DMS153 (cell line): Measurements from ENCODE around the gene C1orf141.
A peak's percentile ranks its signal among the peaks of the same experiment; 100 is the strongest.
"Not testable (repeated sequence)": the region's sequence is repeated elsewhere in the genome, so short reads cannot be mapped to it uniquely, and the experiment has no call there.

Source experiments
- DNase-seq: peaks from one replicate; lab custom pipeline; 2025; lab: John Stamatoyannopoulos, UW

The C1orf141 gene

DNA sequence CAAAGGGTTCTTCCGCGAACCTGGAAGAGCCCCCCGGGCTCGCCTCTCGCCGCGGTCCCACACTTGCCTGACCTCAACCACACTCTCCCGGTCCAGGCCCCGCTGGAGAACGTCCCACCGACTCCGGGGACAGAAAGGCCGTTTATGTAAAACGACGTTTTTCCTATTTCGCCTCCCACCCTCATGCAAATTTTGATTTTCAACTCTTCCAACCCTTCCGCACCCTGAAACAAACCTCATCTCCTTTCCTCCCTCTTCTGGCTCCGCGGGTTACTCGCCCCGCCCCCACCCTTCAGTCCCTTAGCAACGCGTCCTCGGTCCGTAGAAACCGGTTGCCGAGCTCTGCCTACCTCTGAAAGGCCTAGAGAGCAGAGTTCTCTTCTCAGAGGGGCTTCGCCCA lies at the start of gene C1orf141:
Gene C1orf141 (minus strand): TSS at position 276 of the 400 bp plus-strand sequence. CDS start 7,730 bp downstream, outside the sequence.
- no peak for DNase-seq

DNA sequence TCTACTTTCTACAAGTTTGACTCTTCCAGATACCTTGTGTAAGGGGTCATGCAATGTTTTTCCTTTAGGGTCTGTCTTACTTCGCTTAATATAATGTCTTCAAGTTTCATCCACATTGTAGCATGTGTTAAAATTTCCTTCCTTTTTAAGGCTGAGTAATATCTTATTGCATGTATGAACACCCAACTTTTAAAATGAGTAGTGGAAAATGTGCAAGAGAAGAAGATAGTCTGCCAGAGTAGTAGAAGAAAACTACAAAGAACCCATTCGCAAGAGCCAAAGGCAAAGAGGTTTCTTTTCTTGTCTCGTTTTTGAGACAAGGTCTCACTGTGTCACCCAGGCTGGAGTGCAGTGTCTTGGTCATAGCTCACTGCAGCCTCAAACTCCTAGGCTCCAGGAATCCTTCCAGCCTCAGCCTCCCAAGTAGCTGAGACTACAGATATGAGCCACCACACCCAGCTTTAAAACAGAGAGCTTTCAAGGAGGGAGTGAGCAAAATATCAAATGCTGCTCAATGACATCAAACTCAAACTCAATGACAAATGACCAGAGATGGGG lies 40.8 kb upstream of the C1orf141 start:
- no peak for DNase-seq

DNA sequence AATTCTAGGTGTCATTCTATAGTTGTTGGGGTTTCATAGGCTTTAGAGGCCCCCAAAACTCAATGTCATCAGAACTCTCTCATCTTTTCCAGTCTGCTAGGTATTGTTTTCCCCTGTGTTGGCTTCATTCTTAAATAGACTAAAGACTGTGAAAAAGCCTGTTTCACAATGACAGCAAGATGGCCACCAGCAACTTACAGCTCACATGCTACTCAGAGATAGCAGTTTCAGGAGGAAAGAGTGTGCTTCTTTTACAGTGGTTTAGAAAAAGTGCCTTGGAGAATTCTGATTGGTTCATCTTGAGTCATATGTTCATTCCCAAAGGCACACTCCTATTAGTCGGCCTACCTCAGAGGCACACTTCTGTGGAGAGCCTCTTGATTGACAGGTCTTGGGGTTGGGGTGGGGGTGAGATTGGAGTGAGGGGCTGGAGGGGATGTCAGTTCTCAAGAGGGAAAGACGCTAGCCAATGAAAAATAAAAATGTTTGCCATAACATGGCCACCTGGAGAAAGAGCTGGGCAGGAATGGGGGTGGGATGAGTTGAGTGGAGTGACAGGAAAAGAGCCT lies 40.0 kb upstream of the C1orf141 start:
- no peak for DNase-seq

DNA sequence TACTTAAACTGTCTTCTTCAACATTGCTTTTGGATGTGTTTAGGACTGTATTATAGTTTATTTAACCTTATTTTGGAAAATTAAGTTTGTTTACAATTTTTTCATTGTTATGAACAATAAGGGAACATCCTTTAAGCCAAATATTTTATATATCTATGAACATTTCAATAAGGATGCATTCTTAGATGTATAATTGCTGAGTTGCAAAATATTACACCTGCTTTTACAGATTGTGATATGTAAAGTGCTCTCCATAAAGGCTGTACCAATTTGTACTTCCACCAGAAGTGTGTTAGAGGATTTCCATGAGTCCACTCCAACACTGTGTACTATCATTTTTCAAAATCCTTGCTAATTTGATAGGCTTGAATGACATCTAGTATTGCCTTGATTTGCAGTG lies 39.2 kb upstream of the C1orf141 start:
- DNase-seq = no peak

DNA sequence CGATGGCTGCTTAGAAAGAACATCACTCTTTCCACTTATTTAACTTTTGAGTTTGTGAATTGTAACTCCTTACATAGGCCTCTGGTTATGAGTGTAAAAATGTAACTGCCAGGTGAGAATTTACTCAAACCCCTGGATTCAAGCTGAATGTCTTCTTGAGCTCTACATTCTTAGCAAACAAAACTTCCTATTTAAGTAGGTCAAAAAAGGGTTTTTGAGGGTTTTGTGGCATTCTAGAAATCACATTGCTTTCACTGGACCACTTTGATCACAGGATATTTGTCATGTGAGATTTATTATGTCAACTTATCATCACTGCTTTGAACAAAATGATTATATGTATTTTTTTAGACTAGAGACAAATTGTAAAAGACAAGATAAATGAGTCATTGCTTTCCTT lies 37.2 kb upstream of the C1orf141 start:
- no peak for DNase-seq

DNA sequence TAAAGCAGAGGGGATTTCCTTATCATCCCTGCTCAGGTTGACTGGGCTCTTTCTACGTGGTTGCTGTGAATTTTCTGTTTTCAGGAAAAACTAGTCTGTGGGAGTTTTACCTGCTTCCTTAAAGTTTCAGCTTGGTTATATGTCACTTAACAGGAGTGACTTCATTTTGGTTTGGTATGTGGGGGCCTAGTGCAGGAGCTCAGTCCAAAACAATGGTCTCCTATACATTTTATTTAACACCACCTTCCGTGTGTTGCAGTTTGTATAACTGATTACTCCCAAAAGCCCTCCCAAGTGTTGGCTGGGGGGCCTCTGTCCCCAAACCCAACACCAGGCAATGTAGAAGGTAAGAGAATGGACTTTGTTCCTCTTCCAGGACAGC lies 36.8 kb upstream of the C1orf141 start:
- no peak for DNase-seq

DNA sequence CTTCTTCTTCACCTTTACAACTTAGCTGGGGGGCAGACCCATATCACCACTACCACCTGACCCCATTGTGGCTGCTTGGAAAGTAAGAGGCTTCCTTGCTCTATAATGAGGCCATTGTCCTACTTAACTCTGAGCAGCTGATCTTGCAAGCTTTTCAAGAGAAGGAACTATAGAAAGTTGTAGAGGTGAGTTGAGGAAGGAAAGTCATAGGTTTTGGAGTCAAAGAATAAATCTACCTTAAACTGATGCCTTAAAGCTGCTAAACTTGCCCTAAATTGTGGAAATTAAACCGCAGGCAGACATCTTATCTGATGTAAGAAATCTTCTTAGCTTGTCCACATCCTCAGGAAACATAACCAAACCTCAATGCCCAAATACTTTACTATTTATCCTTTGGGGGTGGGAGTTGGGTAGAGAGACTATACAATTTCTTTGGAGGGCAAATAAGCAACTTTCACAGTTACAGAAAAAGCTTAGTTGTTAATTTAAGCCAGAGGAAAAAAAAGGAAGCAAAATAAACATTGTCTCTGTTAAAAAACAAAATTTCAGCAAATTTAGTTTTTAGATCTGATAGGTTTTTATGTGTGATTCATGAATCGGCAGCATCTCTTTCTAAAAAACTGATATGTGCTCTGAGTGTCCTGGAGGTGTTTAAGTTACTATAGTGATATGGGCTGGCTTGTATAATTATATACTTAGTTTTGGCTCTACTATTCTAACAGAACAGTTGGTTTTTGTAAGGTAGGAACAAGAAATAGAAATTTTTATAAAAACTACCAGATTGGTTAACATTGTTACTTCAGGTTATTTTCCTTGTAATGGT lies 36.2 kb upstream of the C1orf141 start:
- DNase-seq = no peak

DNA sequence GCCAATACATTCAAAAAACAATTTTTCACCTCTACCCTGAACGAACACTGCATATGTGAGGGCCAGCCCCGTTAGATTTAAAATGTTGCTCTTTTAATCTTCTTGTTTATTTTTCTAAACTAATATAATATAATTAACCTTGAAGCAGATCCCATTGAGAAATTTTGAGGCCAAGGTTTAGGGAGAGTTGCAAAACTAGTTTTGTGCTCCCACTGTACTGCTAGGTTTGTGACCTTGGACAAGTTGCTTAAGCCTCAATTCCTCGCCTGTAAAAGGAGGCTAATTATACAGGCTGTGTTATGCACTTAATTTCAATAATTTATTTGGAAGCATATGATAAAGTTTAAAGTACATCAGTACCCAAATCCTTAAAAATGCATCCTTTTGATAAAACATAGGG lies 35.2 kb upstream of the C1orf141 start:
- no peak for DNase-seq

DNA sequence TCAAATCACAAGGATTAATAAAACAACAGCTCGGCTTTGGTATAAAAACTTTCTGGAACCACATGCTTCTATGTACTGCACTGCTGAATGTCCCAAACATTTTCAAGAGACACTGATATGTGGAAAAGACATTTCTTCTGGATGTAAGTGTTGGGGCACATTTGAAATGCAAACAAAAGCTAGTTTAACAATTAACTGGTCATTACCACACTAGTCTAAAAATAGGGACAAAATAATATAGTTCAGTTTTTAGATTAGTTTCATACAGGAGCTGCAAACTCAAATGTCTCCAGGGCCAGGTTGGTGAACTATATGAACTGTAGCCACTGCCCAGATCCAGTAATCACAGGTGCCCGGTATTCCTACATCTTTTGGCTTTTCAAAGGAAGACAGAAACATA lies 34.7 kb upstream of the C1orf141 start:
- DNase-seq = no peak

DNA sequence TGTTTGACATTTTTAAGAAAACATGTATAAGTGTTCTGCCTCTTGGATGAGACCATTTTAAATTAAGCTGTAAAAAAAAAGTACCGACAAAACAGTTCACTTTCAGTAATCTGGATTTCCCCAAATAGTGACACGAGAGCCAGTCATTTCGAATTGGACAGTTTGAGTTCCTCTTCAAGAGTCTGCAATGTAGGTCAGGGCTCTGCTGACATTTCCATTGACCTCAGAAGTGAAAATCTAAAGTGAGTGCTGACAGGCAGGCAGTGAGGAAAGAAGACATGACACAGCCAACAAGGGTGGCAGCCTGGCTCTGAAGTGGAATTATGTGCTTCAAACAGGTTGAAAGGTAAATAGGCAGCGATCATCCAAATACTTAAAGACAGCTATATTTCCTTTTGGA lies 31.4 kb upstream of the C1orf141 start, which contains the start of gene IL23R:
Gene IL23R (plus strand): TSS at position 259 of the 400 bp plus-strand sequence. CDS start 1,667 bp downstream, outside the sequence.
- DNase-seq = no peak

DNA sequence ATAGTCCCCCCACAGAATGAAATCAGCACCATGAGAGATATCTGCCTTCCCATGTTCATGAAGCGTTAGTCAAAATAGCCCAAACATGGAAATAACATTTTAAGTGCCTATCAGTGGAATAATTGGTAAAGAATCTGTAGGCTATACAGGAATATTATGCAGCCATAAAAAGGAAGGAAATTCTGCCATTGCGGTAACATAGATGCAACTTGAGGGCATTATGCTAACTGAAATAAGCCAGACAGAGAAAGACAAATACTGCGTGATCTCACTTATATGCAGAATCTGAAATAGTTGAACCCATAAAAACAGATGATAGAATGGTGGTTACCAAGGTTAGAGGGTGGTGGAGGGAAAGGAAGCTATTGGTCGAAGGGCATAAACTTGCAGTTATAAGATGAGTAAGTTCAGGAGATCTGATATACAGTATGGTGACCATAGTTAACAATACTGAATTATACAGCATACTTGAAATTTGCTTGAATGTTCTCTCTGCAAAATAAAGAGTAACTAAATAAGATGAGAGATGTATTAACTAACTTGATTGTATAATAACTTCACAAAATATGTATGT lies 30.8 kb upstream of the C1orf141 start:
- no peak for DNase-seq

DNA sequence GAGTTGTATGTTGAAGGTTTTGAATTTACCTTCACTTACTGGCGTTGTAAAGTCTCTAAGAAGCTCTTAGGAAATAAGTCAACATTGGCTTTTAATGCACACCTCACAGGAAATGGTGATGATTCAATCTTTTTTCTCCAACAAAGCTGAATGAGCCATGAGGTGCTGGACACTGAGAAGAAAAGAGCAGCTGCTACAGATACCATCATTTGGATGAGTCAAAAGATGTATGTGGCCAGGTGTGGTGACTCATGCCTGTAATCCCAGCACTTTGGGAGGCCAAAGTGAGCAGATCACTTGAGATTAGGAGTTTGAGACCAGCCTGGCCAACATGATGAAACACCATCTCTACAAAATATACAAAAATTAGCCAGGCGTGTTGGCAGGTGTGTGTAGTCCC lies 28.2 kb upstream of the C1orf141 start:
- peak; percentile 19 for DNase-seq

DNA sequence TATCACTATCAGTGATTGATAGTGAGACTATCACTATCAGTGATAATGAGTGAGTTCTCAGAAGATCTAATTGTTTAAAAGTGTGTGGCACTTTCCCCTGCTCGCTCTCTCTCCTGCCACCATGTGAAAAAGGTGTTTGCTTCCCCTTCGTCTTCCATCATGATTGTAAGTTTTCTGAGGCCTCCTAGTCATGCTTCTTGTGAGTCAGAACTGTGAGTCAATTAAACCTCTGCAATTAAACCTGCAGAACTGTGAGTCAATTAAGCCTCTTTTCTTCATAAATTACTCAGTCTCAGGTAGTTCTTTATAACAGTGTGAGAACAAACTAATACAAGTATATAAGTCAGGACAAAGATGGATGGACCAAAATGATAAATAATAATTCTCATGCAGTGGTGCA lies 24.5 kb upstream of the C1orf141 start:
- no peak for DNase-seq

DNA sequence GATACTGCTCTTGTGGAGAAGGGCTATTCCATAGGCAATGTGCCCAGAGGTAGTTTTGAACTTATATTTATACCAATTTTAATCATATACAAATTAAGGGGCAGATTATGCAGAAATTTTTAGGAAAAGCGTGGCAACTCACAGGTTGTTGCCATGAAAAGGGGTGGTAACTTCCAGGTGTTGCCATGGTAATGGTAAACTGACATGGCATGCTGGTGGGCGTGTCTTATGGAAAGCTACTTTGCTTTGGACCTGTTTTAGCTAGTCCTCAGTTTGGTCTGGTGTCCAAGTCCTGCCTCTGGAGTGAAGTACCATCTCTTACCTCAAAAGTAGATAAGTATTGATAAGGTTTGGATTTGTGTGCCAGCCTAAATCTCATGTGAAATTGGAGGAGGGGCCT lies 23.6 kb upstream of the C1orf141 start:
- no peak for DNase-seq

DNA sequence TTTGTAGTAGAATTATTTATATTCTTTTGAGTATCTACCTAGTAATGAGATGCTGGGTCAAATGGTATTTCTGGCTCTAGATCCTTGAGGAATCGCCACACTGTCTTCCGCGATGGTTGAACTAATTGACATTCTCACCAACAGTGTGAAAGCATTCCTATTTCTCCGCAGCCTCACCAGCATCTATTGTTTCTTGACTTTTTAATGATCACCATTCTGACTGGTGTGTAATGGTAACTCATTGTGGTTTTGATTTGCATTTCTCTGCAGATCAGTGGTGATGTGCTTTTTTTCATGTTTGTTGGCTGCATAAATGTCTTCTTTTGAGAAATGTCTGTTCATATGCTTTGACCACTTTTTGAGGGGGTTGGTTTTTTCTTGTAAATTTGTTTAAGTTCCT lies 16.2 kb upstream of the C1orf141 start:
- no peak for DNase-seq

DNA sequence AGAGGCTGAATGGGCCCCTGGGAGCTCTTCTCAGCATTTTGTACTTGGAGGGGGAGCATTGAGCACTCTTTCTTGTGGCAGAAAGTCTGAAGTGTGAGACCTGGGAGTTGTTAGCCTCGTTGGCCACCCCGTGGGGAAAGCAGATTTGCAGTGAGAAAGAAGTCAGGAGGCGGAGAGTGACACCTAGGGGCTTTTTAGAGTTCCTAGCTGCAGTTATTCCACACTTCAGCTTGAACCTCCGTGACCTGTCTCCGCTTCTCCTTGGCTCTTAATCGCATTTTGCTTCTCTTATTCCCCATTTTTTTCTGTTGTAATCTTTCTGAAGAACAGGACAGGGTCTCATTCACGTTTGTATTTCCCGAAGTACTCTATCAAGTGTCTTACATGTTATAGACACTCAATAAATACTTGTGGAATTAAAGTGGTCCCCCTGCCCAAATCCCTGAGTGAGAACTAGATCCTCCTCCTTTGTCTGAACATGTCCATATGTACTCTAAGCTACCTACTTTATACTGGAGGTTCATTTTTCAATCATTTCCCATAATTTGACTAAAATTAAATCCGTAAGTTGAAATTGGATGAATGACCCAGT lies 14.5 kb upstream of the C1orf141 start:
- peak; percentile 54 for DNase-seq

DNA sequence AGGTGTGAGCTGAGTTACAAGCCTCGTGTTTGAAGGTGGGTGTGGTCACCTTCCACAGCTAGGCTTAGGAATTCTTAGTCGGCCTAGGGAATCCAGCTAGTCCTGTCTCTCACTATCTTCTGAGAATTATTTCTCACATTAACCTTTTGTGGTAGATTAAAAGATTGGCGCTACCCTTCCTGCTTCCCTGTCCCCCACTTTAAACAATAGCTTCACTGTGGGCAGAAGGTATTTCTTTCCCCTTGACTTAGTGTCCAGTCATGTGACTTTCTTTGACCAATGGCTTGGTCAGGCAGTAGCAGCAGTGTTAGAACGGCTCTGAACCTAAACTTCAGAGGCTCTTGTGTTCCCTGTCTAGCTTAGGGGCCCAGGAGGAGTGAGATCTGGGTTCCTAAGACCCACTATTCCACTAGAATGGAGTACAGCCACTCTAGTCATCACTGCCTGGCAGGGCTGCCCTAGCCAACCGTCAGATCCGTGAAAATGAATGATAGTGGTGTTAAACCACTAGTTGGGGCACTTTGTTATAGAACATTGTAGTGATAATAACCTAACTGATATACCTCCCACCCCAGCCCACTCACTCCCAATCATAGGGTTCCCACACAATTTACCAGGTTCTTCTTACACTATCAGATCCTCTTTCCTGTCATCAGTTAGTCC lies 13.9 kb upstream of the C1orf141 start:
- no peak for DNase-seq

DNA sequence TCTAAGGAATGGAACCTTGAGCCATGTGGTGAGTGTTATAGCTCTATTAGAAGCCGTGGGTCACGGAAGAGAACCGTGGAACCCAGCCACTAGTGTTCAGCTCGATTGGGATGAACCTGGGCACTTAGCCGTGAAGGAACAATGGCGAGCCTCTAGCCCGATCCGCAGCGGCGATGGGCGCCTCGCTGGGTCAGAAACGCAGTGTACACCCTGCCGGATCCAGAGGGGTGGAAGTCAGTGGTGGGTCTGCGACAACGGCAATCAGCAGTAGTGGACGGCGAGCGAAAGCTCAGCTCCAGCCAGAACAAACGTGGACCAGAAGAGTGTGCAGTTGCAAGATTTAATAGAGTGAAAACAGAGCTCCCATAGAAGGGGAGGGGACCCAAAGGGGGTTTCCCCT lies 13.2 kb upstream of the C1orf141 start:
- not testable (repeated sequence) for DNase-seq

DNA sequence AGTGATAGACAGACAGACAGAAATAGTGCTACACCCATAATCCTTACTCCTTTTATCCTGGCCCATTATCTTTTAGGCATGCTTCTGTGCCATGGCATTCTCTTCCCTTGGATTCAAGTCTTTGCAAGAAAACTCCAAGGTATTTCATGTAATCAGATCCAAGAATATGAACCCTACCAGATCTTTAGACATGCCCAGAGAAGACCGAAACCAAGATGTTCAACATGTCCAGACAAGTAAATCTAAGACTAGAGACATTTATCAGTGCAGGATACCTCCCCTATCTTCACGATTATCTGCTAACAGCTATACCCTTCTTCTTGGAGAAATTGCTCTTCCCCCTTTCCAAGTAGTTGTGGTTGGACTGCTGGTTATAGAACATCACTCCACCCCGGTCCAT lies 11.8 kb upstream of the C1orf141 start:
- no peak for DNase-seq

DNA sequence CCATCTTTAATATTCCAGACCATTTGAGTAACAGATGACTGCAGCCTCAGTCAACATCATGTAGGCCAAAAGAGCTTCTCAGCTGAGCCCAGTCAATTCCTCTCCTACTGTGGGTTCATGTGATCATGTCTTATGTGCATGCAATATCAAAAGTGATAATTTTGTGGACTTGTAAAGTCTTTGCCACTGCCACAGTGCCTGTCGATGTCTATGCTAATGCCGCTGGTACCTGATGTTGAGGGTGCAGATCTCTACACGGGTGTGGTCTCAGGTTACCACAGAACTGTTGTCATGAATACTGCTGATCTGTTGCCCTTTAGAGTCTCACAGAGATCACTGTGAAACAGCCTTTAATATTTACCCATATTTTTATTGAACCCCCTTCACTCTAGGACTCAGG lies 11.3 kb upstream of the C1orf141 start:
- DNase-seq = no peak

DNA sequence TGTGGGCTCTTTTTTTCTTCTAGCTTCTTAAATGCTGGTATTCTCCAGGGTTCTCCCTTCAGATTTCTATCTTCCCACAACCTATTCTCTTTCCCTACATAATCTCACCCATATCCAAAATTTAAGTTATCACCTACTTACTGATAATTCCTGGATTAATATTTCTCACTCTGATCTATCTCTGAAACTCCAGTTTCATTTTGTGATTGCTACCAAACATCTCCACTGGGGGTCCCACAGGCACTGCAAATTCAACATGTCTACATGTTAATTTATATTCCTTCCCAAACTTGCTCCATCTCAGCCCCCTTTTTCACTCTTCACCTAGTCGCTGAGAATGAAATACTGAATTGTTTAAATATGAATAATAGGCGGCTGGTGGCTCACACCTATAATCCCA lies 9.9 kb upstream of the C1orf141 start:
- no peak for DNase-seq

DNA sequence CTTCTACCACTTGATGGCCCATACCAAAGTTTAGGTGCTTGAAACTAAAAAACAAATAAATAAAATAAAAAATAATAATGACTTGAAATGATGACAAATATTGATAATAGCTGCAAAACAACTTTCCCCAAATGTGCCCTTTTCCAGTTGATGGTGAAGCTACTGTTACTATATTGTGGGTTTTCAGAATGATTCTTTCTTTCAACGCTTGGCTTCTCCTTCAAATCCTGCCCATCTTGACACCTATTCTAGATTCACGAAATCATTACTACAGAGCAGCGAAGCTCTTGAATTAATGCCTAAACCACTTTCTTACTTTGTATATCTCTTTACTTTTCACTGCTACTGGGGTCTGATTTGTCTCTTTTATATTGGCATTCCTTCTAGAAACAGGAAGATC lies 9.2 kb upstream of the C1orf141 start:
- DNase-seq = no peak
